ENCODE results near the gene PRR35. TPM values are rescaled to one million over a fixed set of nuclear protein-coding genes. Genes with fewer than 3 reads are reported as not detected.

PRR35 gene
- polyA plus RNA-seq, 3 donors = not detected

GRCh38 chr16:513950-514349, 46.2 kb upstream of the PRR35 start:
- WGBS (ENCODE audit: insufficient coverage) = 91% methylated on average over 10 of the region's 10 CpGs
- no peaks in the 10 kb centered on the region for H3K4me1 Mint-ChIP-seq
- Histone ChIP-seq H3K9me3 (replicated peaks in 1 of 2; ENCODE audit: control insufficient read depth in 1 of 2, insufficient read depth in 1 of 2, low read length in 2 of 2) (no peaks in the 10 kb centered on the region), H3K4me2 (replicated peaks; ENCODE audit: extremely low read depth, low read length, poor library complexity, severe bottlenecking) (no peak overlapping the region), H3K36me3 (replicated peaks in 1 of 2; ENCODE audit: control insufficient read depth in 1 of 2, insufficient read depth in 2 of 2, low read length in 2 of 2) (peaks cover 0 to 9% of the 10 kb centered on the region in 2 donors), H3K9ac (ENCODE audit: insufficient read depth, low read length, poor library complexity, severe bottlenecking) (no peak overlapping the region), H3K4me1 (ENCODE audit: control insufficient read depth in 1 of 2, insufficient read depth in 2 of 2, low read length in 2 of 2) (no peaks in the 10 kb centered on the region), H2AFZ (ENCODE audit: insufficient read depth, low read depth, low read length, poor library complexity, severe bottlenecking) (no peak overlapping the region), H3K79me2 (ENCODE audit: insufficient read depth, low read length) (no peaks in the 10 kb centered on the region), H4K20me1 (ENCODE audit: insufficient read depth, low read length) (no peaks in the 10 kb centered on the region), H3K4me3 (replicated peaks in 1 of 3; ENCODE audit: low read depth in 2 of 3, low read length in 3 of 3) (no peak overlapping the region), H3K27ac (ENCODE audit: low read depth in 1 of 2, low read length in 2 of 2) (no peak overlapping the region), H3K27me3 (ENCODE audit: control insufficient read depth in 2 of 2, insufficient read depth in 2 of 2, low read length in 2 of 2) (no peaks in the 10 kb centered on the region)
- H3K4me3 Mint-ChIP-seq = no peak overlapping the region
- no peaks in the 10 kb centered on the region for H3K27me3 Mint-ChIP-seq (ENCODE audit: low read depth in 3 of 3)
- no peak overlapping the region for H3K27ac Mint-ChIP-seq
- peaks cover 0 to 3% (median 0%) of the 10 kb centered on the region in 7 donors for H3K9me3 Mint-ChIP-seq
- DNase-seq = no peak
- TF ChIP-seq CTCF (IDR thresholded peaks at IDR 0.05) = no peak
- intact Hi-C loops (cut with micrococcal nuclease) = no loop called here
- peaks cover 0 to 11% of the 10 kb centered on the region in 2 donors for H3K36me3 Mint-ChIP-seq

- no peak overlapping the region for H3K4me3 Mint-ChIP-seq
- Histone ChIP-seq H3K9me3 (replicated peaks in 1 of 2; ENCODE audit: control insufficient read depth in 1 of 2, insufficient read depth in 1 of 2, low read length in 2 of 2) (no peaks in the 10 kb centered on the region), H2AFZ (ENCODE audit: insufficient read depth, low read depth, low read length, poor library complexity, severe bottlenecking) (no peak overlapping the region), H3K9ac (ENCODE audit: insufficient read depth, low read length, poor library complexity, severe bottlenecking) (no peak overlapping the region), H3K27me3 (ENCODE audit: control insufficient read depth in 2 of 2, insufficient read depth in 2 of 2, low read length in 2 of 2) (no peaks in the 10 kb centered on the region), H3K79me2 (ENCODE audit: insufficient read depth, low read length) (no peaks in the 10 kb centered on the region), H3K4me1 (ENCODE audit: control insufficient read depth in 1 of 2, insufficient read depth in 2 of 2, low read length in 2 of 2) (no peaks in the 10 kb centered on the region), H3K36me3 (replicated peaks in 1 of 2; ENCODE audit: control insufficient read depth in 1 of 2, insufficient read depth in 2 of 2, low read length in 2 of 2) (peaks cover 0 to 9% of the 10 kb centered on the region in 2 donors), H3K27ac (ENCODE audit: low read depth in 1 of 2, low read length in 2 of 2) (no peak overlapping the region), H3K4me3 (replicated peaks in 1 of 3; ENCODE audit: low read depth in 2 of 3, low read length in 3 of 3) (no peak overlapping the region), H3K4me2 (replicated peaks; ENCODE audit: extremely low read depth, low read length, poor library complexity, severe bottlenecking) (no peak overlapping the region), H4K20me1 (ENCODE audit: insufficient read depth, low read length) (no peaks in the 10 kb centered on the region)
- H3K27me3 Mint-ChIP-seq (ENCODE audit: low read depth in 3 of 3) = no peaks in the 10 kb centered on the region
- TF ChIP-seq CTCF (IDR thresholded peaks at IDR 0.05) = no peak
- DNase-seq = no peak
- no peak overlapping the region for H3K27ac Mint-ChIP-seq
- peaks cover 0 to 11% of the 10 kb centered on the region in 2 donors for H3K36me3 Mint-ChIP-seq
- 96% methylated on average over 34 of the region's 45 CpGs for WGBS (ENCODE audit: insufficient coverage)
- intact Hi-C loops (cut with micrococcal nuclease) = no loop called here
- no peaks in the 10 kb centered on the region for H3K4me1 Mint-ChIP-seq
- H3K9me3 Mint-ChIP-seq = no peaks in the 10 kb centered on the region
These were observed 44.8 kb upstream of the PRR35 start for GRCh38 chr16:515175-515938.
